ENCODE results near the gene CDH23.

Gene CDH23

DNA sequence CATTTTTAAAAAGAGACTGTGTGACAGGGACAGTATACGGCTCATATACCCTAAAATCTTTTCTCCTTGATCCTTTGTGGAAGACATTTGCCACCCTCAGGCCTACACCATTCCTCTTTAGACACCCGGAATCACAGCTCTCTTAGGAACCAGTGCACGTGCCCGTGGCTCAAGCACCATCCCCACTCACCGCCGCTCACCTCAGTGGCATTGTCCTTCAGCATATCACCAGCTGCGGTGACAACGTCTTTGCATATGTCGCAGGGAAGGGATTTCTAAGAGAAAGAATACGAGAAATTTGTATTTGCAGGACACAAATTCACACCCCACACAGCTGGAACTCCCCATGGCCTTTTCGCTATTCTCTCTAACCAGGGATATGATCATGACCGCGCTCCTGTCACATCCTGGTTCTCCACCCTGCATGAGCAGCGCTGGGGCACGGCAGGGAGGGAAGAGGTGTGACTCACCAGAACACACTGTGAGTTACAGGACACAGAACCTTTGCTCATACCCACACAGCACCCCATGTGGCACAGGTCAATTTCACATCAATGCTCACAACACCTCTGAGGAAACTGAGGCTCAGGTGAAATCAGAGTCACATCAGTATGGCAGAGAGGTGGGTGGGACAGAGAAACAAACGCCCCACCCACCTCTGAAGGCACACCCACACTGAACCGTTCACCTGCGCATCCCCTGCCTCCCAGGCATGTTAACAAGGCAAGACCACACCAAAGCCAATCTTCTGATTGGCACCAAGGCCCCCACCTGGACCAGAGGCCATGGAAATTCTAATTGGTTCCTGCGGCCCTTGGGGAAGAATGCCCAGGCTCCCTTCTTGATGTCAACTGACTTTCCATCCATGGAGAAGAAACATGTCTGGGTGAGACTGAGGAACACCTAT lies 435.2 kb downstream of the CDH23 start:
- no peak for DNase-seq

GRCh38 chr10:71832967-71833366 lies 436.2 kb downstream of the CDH23 start:
- no peak for DNase-seq

GRCh38 chr10:71833451-71834342 lies 437.0 kb downstream of the CDH23 start:
- no peak for DNase-seq

- DNase-seq = no peak
These were observed 437.6 kb downstream of the CDH23 start for GRCh38 chr10:71834343-71834674.

DNA sequence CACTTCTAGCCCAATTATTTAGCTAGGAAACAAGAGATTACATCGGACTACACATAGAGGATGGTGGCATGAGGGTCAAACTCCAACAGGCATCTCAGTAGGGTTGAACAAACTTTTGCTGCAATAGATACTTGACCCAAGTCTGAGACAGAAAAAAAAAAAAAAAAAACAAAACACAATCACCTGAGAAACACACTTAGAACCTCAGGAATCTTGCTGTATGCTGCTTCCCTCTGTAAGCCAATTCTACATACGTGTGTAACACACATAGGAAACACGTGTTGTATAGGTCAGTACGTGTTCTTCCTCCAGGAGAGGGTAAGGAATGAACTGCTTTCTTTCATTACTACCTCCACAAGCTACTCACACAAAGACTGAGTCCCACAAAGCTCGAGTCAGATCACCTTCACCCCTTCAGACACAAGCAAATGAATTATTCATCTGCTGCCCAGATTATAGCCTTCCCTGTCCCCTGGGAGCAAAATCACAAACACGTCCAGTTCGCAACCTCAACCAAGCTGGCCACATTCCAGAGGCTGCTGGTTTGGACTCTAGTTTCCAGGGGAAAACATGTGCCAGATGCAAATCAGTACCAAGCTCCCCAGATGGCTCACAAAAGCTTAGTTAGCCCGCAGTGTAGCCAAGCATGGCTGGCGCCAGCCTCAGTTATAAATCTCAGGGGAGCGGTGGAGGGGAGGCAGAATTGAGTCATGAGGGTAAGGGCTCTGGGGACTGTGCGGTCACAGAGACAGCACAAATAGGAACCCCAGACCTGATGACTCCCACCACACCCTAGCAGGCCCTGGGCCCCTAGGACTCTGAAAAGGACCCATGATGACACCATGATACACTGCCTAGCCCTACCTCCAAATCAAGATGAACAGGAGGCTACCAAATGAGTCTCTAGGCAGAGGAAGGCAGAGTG lies 439.2 kb downstream of the CDH23 start:
- no peak for DNase-seq

DNA sequence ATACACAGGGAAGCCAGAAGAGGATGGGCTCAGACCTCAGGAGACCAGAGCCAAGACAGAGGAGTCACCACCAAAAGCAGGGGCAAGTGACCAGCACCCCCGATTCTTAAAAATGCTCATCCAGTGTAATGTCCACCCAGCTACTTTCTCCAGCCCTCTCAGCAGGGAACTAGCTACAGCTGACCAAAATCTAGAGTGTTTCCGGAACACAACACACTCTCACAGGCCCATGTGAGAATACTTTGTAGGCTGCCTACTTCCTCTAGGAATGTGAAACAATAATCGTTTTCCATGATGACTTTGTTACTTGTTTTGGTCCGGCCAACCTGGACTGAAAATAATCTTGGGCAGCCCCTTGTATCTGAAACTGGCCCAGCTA lies 439.9 kb downstream of the CDH23 start:
- no peak for DNase-seq

GRCh38 chr10:71837098-71837827 lies 440.5 kb downstream of the CDH23 start:
- no peak for DNase-seq

DNA sequence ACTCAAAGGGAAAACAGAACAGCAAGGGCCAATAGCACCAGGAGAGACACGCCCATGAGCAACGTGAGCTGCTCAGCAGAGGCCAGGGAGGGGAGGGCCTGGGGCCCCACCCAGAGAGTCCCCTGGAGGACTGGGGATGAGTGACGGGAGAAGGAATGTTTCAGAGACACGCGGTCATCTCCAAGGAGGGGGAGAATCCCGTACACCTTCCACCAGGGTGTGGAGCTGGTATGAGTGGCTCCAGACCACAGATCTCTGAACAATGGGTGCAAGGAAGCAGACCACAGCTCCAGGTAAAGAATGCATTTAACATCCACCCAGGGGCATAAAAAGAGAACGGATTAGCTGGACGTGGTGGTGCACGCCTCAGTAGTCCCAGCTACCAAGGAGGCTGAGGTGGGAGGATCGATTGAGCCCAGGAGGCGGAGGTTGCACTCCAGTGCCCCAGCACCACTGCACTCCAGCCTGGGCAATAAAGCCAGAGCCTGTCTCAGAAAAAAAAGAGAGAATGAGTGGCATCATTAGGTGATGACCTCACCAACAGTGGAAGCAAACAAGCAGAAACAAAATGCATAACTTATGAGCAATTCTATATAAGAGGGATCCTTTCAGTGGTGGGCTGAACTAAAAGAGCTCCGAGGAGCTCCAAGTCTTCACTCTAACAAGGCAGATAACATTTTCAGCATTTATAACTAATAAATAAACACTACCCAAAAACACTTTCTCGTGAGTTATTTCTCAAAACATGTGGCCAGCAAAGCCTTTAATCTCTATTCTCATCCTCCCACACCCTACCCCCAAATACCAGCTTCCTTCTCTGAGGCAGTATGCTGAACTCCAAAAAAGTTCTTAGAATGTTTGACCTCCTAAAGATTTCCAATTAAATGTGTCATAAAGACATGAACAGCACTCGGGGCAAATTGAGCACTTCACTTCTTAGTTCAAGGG lies 441.8 kb downstream of the CDH23 start:
- no peak for DNase-seq

- peak; percentile 3 for DNase-seq
These were observed 443.6 kb downstream of the CDH23 start for GRCh38 chr10:71840177-71840957.

GRCh38 chr10:71840958-71841335 lies 444.2 kb downstream of the CDH23 start:
- no peak for DNase-seq

GRCh38 chr10:71842422-71842821 lies 445.7 kb downstream of the CDH23 start:
- no peak for DNase-seq

GRCh38 chr10:71842856-71843686 lies 446.4 kb downstream of the CDH23 start:
- DNase-seq = no peak

- no peak for DNase-seq
These were observed 447.4 kb downstream of the CDH23 start for GRCh38 chr10:71844084-71844483.

- DNase-seq = no peak
These were observed 448.0 kb downstream of the CDH23 start for GRCh38 chr10:71844695-71845094.

DNA sequence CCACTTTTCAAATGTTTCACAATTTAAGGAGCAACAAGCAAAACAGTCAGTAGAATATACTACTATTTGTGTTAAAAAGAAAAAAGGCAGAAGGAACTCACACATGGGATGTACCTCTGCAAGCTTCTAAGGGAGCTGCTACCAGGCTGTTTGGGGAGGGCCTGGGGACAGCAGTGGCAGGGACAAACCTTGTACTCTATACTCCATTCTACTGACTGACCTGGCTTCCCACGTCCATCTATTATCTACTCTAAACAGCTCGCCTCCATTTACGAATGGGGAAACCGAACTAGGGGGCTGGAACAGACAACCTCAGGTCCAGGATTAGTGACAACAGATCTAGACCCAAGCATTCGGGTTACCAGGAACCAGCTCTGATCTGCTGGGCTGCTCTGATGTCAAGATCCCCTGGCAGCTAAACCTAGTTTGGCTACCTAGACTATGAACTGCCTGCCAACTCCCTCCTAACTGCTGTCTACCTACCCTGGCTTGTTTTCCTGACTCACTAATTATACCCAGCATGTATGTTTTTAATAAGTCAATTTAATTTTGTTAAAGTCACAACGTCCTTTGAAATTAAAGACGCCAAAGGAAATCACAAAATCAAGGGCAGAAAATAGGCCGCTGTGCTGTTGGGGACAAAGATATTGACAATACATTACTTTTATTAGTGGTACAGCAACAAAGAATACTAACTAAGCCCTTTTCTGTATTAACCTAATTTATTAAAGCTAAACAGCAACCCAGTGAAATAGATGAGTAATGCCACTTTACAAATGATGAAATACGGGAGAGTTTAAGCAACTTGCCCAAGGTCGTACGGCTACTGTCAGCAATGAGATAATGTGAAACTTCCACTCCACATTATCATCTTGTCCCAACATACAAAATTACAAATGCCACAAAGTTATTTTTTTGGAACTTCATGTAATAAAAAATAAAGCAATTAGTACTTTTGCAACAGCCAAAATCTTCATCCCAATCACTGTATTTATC lies 449.0 kb downstream of the CDH23 start:
- DNase-seq = no peak

DNA sequence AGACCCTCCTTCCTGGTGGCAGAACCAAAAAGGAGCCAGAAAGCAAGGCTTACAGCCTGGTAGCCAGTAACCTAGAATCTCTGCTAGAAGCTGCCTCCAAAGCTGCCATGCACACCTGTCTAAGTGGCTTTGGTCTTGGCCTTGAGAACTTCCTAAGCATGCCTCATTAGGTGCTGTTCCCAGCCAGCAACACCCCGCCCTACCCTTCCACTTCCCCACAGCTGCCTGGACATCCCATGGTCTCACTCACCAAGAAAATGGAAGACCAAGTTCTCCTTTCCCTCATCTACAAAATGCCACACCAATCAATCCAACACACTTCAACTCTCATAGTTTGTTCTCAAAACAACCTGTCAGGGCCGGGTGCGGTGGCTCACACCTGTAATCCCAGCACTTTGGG lies 450.1 kb downstream of the CDH23 start:
- no peak for DNase-seq

- DNase-seq = no peak
These were observed 450.7 kb downstream of the CDH23 start for GRCh38 chr10:71847418-71847817.

Data from NCI-H1417 treated with DMSO at 0.1 percent for 48 hours (cell line).